ENCODE data around the gene HTD2.

Gene HTD2

GRCh38 chr3:58308728-58309127 lies 2.4 kb downstream of the HTD2 start:
- no peak overlapping the region for H3K4me3 ChIP-seq (replicated peaks; ENCODE audit: low read depth, low read length)
- peak; percentile 29 for DNase-seq (ENCODE audit: low read depth)
- TF ChIP-seq, protein P1, sequence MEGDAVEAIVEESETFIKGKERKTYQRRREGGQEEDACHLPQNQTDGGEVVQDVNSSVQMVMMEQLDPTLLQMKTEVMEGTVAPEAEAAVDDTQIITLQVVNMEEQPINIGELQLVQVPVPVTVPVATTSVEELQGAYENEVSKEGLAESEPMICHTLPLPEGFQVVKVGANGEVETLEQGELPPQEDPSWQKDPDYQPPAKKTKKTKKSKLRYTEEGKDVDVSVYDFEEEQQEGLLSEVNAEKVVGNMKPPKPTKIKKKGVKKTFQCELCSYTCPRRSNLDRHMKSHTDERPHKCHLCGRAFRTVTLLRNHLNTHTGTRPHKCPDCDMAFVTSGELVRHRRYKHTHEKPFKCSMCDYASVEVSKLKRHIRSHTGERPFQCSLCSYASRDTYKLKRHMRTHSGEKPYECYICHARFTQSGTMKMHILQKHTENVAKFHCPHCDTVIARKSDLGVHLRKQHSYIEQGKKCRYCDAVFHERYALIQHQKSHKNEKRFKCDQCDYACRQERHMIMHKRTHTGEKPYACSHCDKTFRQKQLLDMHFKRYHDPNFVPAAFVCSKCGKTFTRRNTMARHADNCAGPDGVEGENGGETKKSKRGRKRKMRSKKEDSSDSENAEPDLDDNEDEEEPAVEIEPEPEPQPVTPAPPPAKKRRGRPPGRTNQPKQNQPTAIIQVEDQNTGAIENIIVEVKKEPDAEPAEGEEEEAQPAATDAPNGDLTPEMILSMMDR (IDR thresholded peaks at IDR 0.05; ENCODE audit: low read length, missing control alignments): no peak

GRCh38 chr3:58317811-58318210 lies 11.5 kb downstream of the HTD2 start:
- DNase-seq (ENCODE audit: low read depth): no peak
- H3K4me3 ChIP-seq (replicated peaks; ENCODE audit: low read depth, low read length): no peak overlapping the region
- TF ChIP-seq, protein P1 (IDR thresholded peaks at IDR 0.05; ENCODE audit: low read length, missing control alignments): no peak

DNA sequence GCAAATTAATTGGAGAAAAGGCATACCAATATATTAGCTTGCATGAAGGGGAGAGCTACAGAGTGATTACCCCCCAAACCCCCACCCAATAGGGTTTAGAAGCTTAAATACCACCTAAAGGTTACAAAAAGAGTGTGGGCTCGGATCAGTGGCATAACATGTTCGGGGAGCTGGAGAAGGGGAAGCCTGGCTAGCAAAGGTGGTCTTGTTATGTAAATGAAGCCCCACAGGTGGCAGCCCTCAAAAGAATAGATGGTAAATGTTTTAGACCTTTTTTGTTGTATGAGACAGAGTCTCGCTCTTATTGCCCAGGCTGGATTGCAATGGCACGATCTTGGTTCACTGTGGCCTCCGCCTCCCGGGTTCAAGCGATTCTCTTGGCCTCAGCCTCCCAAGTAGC lies 15.5 kb downstream of the HTD2 start:
- TF ChIP-seq, protein P1 (IDR thresholded peaks at IDR 0.05; ENCODE audit: low read length, missing control alignments): no peak
- no peak overlapping the region for H3K4me3 ChIP-seq (replicated peaks; ENCODE audit: low read depth, low read length)
- DNase-seq (ENCODE audit: low read depth): no peak

- no peak overlapping the region for H3K4me3 ChIP-seq (replicated peaks; ENCODE audit: low read depth, low read length)
- TF ChIP-seq, protein P1 (IDR thresholded peaks at IDR 0.05; ENCODE audit: low read length, missing control alignments): no peak
- no peak for DNase-seq (ENCODE audit: low read depth)
Measured at GRCh38 chr3:58322793-58323192, 16.5 kb downstream of the HTD2 start.

DNA sequence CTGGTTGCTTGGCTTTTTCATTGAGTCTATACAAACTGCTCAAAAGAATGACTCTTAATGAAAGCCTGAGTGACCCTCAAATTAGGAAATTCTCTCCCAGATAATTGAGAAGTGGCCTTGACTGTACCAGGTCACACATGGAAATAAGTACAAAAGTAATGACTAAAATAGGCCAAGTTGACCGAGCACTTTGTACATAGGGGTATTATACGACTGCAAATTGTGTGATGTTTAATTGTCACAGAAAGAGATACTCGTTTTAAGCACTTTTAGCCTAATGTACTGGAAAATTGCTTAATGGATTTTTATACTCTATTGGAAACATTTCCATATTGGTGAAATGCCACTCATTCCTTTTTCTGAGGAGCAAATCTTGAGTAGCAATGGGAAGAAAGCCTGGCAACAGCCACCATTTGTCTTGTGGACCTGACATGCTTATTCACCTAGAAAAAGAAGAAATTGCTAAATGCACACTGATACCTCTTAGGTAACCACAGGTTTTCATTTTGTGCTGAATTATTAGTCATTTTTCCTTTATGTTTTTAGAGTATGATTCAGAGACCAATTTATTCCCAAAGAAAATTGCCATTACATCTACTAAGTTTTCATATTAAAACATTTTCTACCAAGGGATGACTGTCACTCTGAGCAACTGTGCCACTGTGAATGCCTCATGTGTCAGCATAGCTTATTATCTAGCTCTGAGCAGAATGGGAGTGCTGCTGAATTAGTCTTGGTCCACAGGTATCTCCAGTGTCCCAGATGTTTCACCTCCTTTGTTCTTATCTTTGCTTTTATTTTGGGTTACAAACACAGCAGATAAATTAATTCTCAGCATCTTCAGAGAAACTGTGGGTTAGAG lies 17.4 kb downstream of the HTD2 start:
- no peak for DNase-seq (ENCODE audit: low read depth)
- H3K4me3 ChIP-seq (replicated peaks; ENCODE audit: low read depth, low read length): no peak overlapping the region
- TF ChIP-seq, protein P1 (IDR thresholded peaks at IDR 0.05; ENCODE audit: low read length, missing control alignments): no peak

- no peak for DNase-seq (ENCODE audit: low read depth)
- TF ChIP-seq, protein P1 (IDR thresholded peaks at IDR 0.05; ENCODE audit: low read length, missing control alignments): no peak
Measured at GRCh38 chr3:58324391-58325390, 18.4 kb downstream of the HTD2 start.

More at GRCh38 chr3:58324391-58325390, 18.4 kb downstream of the HTD2 start:
- H3K4me3 ChIP-seq (replicated peaks; ENCODE audit: low read depth, low read length): no peak overlapping the region
